ENCODE results near the gene TREM1. TPM values are rescaled to one million over a fixed set of nuclear protein-coding genes. Genes with fewer than 3 reads are reported as not detected.

TREM1 gene
- total and polyA plus RNA-seq, 2 donors (not counting 3 experiments of a cell fraction or from before 2014, with no cell fraction given) = not detected

- POLR2A ChIA-PET = no interaction called here
- CTCF ChIA-PET = no interaction called here
Observed at GRCh38 chr6:41272591-41273240, 13.8 kb downstream of the TREM1 start.

More at GRCh38 chr6:41272591-41273240, 13.8 kb downstream of the TREM1 start:
- Histone ChIP-seq H3K79me2 (ENCODE audit: control insufficient read depth, insufficient read depth, low read length) (no peaks in the 10 kb centered on the region), H4K20me1 (replicated peaks; ENCODE audit: control insufficient read depth, extremely low read depth, insufficient read depth, low read length) (no peaks in the 10 kb centered on the region), H3K4me1 (ENCODE audit: control insufficient read depth, extremely low read depth, insufficient read depth, low read length) (no peaks in the 10 kb centered on the region), H3K36me3 (ENCODE audit: control insufficient read depth in 2 of 2, extremely low read depth in 1 of 2, insufficient read depth in 2 of 2, low read length in 2 of 2) (no peaks in the 10 kb centered on the region), H3K4me3 (replicated peaks in 1 of 3; ENCODE audit: insufficient read depth in 1 of 3, low read depth in 1 of 3, low read length in 3 of 3) (no peak overlapping the region), H3K9me3 (replicated peaks; ENCODE audit: control insufficient read depth, insufficient read depth, low read length) (no peaks in the 10 kb centered on the region), H3K27me3 (ENCODE audit: control insufficient read depth in 2 of 2, insufficient read depth in 2 of 2, low read length in 2 of 2) (no peaks in the 10 kb centered on the region), H3K4me2 (ENCODE audit: insufficient read depth, low read length) (no peak overlapping the region), H3K9me1 (replicated peaks; ENCODE audit: control insufficient read depth, extremely low read depth, insufficient read depth, low read length) (no peaks in the 10 kb centered on the region), H3K9ac (replicated peaks; ENCODE audit: extremely low read depth, insufficient read depth, low read length) (no peak overlapping the region), H3K27ac (ENCODE audit: insufficient read depth, low read depth, low read length) (no peak overlapping the region), H2AFZ (ENCODE audit: low read depth, low read length) (no peak overlapping the region)
- dilution Hi-C loops (cut with MboI; ENCODE audit: extremely low pct_ligation_motif_present, low sequenced_read_pairs) = no loop called here
- TF ChIP-seq POLR2A (IDR thresholded peaks at IDR 0.05; ENCODE audit: low read depth, low read length) (no peak), GATA2 (IDR thresholded peaks at IDR 0.05; ENCODE audit: insufficient read depth, insufficient read length, low read depth, low read length) (no peak), EZH2 (IDR thresholded peaks at IDR 0.05; ENCODE audit: borderline replicate concordance, low read depth, low read length, severe bottlenecking) (no peak), JUN (IDR thresholded peaks at IDR 0.05; ENCODE audit: borderline replicate concordance, insufficient read depth, insufficient read length, low read depth) (no peak), MAX (IDR thresholded peaks at IDR 0.05; ENCODE audit: insufficient read depth, insufficient read length) (no peak), POLR2AphosphoS5 (IDR thresholded peaks at IDR 0.05; ENCODE audit: insufficient read depth, low read depth, low read length) (no peak)
- TF ChIP-seq, protein P1, sequence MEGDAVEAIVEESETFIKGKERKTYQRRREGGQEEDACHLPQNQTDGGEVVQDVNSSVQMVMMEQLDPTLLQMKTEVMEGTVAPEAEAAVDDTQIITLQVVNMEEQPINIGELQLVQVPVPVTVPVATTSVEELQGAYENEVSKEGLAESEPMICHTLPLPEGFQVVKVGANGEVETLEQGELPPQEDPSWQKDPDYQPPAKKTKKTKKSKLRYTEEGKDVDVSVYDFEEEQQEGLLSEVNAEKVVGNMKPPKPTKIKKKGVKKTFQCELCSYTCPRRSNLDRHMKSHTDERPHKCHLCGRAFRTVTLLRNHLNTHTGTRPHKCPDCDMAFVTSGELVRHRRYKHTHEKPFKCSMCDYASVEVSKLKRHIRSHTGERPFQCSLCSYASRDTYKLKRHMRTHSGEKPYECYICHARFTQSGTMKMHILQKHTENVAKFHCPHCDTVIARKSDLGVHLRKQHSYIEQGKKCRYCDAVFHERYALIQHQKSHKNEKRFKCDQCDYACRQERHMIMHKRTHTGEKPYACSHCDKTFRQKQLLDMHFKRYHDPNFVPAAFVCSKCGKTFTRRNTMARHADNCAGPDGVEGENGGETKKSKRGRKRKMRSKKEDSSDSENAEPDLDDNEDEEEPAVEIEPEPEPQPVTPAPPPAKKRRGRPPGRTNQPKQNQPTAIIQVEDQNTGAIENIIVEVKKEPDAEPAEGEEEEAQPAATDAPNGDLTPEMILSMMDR (IDR thresholded peaks at IDR 0.05; ENCODE audit: extremely low read depth in 1 of 2, insufficient read depth in 1 of 2, low read depth in 1 of 2, low read length in 2 of 2) = no peak
- FAIRE-seq (no peak), DNase-seq (ENCODE audit: low read depth, low spot score) (no peak)
- intact Hi-C loops (cut with micrococcal nuclease) = no loop called here
- BruUV-seq (replicated peaks) = no TSS peak

All from endothelial cell of umbilical vein (primary cell).